Psoas muscle (tissue), 8 donors: ENCODE data around the gene RASAL2. TPM values are rescaled to one million over a fixed set of nuclear protein-coding genes. Genes with fewer than 3 reads are reported as not detected.
"Not testable (repeated sequence)": the region's sequence is repeated elsewhere in the genome, so short reads cannot be mapped to it uniquely, and the experiment has no call there.

Experiments used
- ATAC-seq, 4 donors: fragments of 200-7000 bp; cut with Tn5 transposase; one replicate each; pipeline ENCODE4 v1.9.1; 2020; ENCODE audit warnings: moderate library complexity in 3 of 4, mild to moderate bottlenecking in 2 of 4
- DNase-seq, 2 donors: peaks; one replicate each; pipeline ENCODE4 v3.0.0-alpha.2; 2020
- H3K27ac ChIP-seq: fragments of 200-600 bp; one replicate; pipeline ENCODE4 v1.8.0; 2022
- H3K27me3 ChIP-seq, 3 donors: fragments of 200-600 bp in 1 of 3; one replicate each; pipeline versions ENCODE4 v1.6.1 to v1.8.0; 2013 to 2022; ENCODE audit warnings: low read length in 2 of 3, mild to moderate bottlenecking in 2 of 3, moderate library complexity in 1 of 3; ENCODE audit not compliant: insufficient read depth in 3 of 3
- H3K36me3 ChIP-seq, 2 donors: fragments of 200-600 bp in 1 of 2; one replicate each; pipeline versions ENCODE4 v1.6.1 to v1.8.0; 2013 to 2022; ENCODE audit warnings: low read depth in 1 of 2, mild to moderate bottlenecking in 1 of 2, moderate library complexity in 1 of 2; ENCODE audit not compliant: insufficient read depth in 1 of 2
- H3K4me1 ChIP-seq: fragments of 200-600 bp; one replicate; pipeline ENCODE4 v1.8.0; 2022
- H3K4me3 ChIP-seq: fragments of 200-600 bp; one replicate; pipeline ENCODE4 v1.8.0; 2022; ENCODE audit warnings: mild to moderate bottlenecking
- H3K9me3 ChIP-seq: fragments of 200-600 bp; one replicate; pipeline ENCODE4 v1.8.0; 2022
- WGBS, 3 donors: extraction: QIAGEN DNeasy Blood & Tissue Kit; methylation state at CpG; one replicate each; pipeline versions ENCODE4 v1.1.6 to v1.1.7; 2013; 5-methylcytosine and 5-hydroxymethylcytosine counted together
- intact Hi-C, 2 donors: fragments of 100-400 bp; cut with DNase I; formaldehyde crosslinking; loops; one replicate each; pipeline versions ENCODE4 v1.11.0 to v1.14.2; 2022
- polyA plus RNA-seq, 3 donors: library from polyadenylated mRNA; stranded (reverse); fragments of 200-250 nt; gene quantifications; one replicate each; pipeline ENCODE4 v1.2.3, GENCODE V29; 2013
- total RNA-seq, 4 donors: library from RNA; stranded (reverse); fragmentation: NEBNext Ultra II Directional in 2 of 4; extraction: Animal tissue kit (Norgen Biotek cat#: 25700) in 2 of 4; gene quantifications; one replicate each; pipeline versions ENCODE4 v1.2.1 to v1.2.4, GENCODE V29; 2021 to 2023
- TF ChIP-seq, protein P1 (sequence below): fragments of 200-600 bp; IDR thresholded peaks from one replicate; pipeline ENCODE4 v1.8.0; 2022; ENCODE audit warnings: antibody characterized with exemption
- donor health status: healthy with polysubstance abuse.
- donor health status: DM: no; HTN: no; CAD: no; lungs with moderate emphysema.
- donor health status: Bipolar disorder and iron deficiency.
- donor health status: healthy.
- donor health status: DM: yes; HTN: yes; CAD: no.
- donor health status: DM: no; HTN: no; CAD: no.
- donor health status: DM: no; HTN: no; CAD: no.
- donor health status: DM: yes; HTN: yes; CAD: no.

RASAL2 gene
- total and polyA plus RNA-seq, 7 donors = 1.9 to 42.1 (median 5.5) TPM

- peak in 2 of 4 donors; percentile 59 to 63 for ATAC-seq
- intact Hi-C loops = no loop called here
- H3K36me3 ChIP-seq = peaks cover 0 to 4% of the 10 kb centered on the region in 2 donors
Observed at GRCh38 chr1:178389441-178389840, 295.5 kb downstream of the RASAL2 start.

GRCh38 chr1:178390280-178390679 is 296.4 kb downstream of the RASAL2 start:
- intact Hi-C loops = not testable (repeated sequence)
- 88 to 93% (median 91%) methylated on average over 8 of the region's 8 CpGs for WGBS, 3 donors

More at GRCh38 chr1:178389441-178389840, 295.5 kb downstream of the RASAL2 start:
- H3K9me3 ChIP-seq = no peaks in the 10 kb centered on the region
- H3K4me3 ChIP-seq = no peak overlapping the region
- TF ChIP-seq, protein P1, sequence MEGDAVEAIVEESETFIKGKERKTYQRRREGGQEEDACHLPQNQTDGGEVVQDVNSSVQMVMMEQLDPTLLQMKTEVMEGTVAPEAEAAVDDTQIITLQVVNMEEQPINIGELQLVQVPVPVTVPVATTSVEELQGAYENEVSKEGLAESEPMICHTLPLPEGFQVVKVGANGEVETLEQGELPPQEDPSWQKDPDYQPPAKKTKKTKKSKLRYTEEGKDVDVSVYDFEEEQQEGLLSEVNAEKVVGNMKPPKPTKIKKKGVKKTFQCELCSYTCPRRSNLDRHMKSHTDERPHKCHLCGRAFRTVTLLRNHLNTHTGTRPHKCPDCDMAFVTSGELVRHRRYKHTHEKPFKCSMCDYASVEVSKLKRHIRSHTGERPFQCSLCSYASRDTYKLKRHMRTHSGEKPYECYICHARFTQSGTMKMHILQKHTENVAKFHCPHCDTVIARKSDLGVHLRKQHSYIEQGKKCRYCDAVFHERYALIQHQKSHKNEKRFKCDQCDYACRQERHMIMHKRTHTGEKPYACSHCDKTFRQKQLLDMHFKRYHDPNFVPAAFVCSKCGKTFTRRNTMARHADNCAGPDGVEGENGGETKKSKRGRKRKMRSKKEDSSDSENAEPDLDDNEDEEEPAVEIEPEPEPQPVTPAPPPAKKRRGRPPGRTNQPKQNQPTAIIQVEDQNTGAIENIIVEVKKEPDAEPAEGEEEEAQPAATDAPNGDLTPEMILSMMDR = no peak
- no peaks in the 10 kb centered on the region for H3K27me3 ChIP-seq
- peaks cover 14% of the 10 kb centered on the region for H3K4me1 ChIP-seq
- H3K27ac ChIP-seq = no peak overlapping the region
- DNase-seq = no peak

DNA sequence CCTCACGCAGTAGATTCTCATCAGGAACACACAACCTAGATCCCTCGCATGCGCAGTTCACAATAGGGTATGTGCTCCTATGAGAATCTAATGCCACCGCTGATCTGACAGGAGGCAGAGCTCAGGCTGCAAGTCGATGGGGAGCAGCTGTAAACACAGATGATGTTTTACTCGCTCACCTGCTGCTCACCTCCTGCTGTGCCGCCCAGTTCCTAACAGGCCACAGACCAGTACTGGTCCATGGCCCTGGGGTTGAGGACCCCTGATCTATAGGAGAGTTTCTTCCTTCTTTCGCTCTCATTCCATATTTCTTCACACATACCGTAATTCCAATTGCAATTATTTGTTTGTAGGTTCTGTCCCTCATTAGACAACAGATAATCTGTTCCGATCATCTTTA is 299.5 kb downstream of the RASAL2 start:
- H3K27ac ChIP-seq = no peak overlapping the region
- no peaks in the 10 kb centered on the region for H3K27me3 ChIP-seq
- ATAC-seq = no peak
- H3K4me3 ChIP-seq = no peak overlapping the region
- 90 to 93% (median 92%) methylated on average over 10 of the region's 10 CpGs for WGBS, 3 donors
- intact Hi-C loops = no loop called here
- H3K4me1 ChIP-seq = peaks cover 9% of the 10 kb centered on the region
- DNase-seq = no peak
- H3K36me3 ChIP-seq = peaks cover 0 to 4% of the 10 kb centered on the region in 2 donors
- H3K9me3 ChIP-seq = no peaks in the 10 kb centered on the region
- TF ChIP-seq, protein P1 = no peak

More at GRCh38 chr1:178390280-178390679, 296.4 kb downstream of the RASAL2 start:
- H3K4me3 ChIP-seq, H3K36me3 ChIP-seq, H3K9me3 ChIP-seq, ATAC-seq, H3K27me3 ChIP-seq, DNase-seq, H3K27ac ChIP-seq: not testable (repeated sequence)
- peaks cover 14% of the 10 kb centered on the region for H3K4me1 ChIP-seq

GRCh38 chr1:178396789-178397188 is 302.9 kb downstream of the RASAL2 start:
- intact Hi-C loops = no loop called here
- Histone ChIP-seq H3K4me3 (no peak overlapping the region), H3K27me3 (no peaks in the 10 kb centered on the region), H3K27ac (no peak overlapping the region), H3K36me3 (no peaks in the 10 kb centered on the region), H3K9me3 (no peaks in the 10 kb centered on the region), H3K4me1 (no peaks in the 10 kb centered on the region)
- DNase-seq (no peak), ATAC-seq (no peak)
- TF ChIP-seq, protein P1 = no peak

DNA sequence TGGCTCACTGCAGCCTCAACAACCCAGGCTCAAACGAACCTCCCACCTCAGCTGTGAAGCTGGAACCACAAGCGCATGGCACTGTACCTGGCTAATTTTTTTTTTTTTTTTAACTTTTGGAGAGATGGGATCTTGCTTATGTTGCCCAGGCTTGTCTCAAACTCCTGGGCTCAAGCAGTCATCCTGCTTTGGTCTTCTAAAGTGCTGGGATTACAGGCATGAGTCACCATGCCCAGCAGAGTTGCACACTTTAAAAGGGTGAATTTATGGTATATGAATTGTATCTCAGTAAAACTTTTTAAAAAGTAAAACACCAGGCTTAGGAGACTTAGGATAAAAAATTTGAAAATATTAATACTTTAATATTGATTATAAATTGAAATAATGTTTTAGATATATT is 303.8 kb downstream of the RASAL2 start:
- intact Hi-C loops = no loop called here
- no peak for ATAC-seq
- Histone ChIP-seq H3K9me3 (no peaks in the 10 kb centered on the region), H3K27ac (no peak overlapping the region), H3K4me3 (no peak overlapping the region), H3K27me3 (no peaks in the 10 kb centered on the region), H3K36me3 (no peaks in the 10 kb centered on the region), H3K4me1 (no peaks in the 10 kb centered on the region)
- TF ChIP-seq, protein P1 = no peak
- WGBS, 3 donors = 84 to 91% (median 87%) methylated on average over 2 of the region's 2 CpGs
- no peak for DNase-seq
